ENCODE measurements around the gene SPATA45.
A peak's percentile ranks its signal among the peaks of the same experiment; 100 is the strongest.
"Not testable (repeated sequence)": the region's sequence is repeated elsewhere in the genome, so short reads cannot be mapped to it uniquely, and the experiment has no call there.

SPATA45 gene

GRCh38 chr1:212847549-212847948 lies at the start of gene SPATA45:
TSS of gene SPATA45 (minus strand) at chr1:212847649. CDS start at chr1:212836149, 11,500 bp downstream.
- no peak for DNase-seq (ENCODE audit: low read depth in 2 of 2)

DNA sequence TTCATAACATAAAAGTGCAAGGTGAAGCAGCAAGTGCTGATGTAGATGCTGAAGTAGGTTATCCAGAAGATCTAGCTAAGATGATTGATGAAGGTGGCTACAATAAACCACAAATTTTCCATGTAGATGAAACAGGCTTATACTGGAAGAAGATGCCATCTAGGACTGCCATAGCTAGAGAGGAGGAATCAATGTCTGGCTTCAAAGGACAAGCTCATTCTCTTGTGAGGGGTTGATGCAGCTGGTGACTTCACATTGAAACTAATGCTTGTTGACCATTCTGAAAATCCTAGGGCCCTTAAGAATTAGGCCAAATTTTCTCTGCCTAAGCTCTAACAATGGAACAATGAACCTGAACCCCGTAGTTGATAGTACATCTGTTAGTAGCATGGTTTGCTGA lies 44.7 kb upstream of the SPATA45 start:
- no peak for DNase-seq (ENCODE audit: low read depth in 2 of 2)

DNA sequence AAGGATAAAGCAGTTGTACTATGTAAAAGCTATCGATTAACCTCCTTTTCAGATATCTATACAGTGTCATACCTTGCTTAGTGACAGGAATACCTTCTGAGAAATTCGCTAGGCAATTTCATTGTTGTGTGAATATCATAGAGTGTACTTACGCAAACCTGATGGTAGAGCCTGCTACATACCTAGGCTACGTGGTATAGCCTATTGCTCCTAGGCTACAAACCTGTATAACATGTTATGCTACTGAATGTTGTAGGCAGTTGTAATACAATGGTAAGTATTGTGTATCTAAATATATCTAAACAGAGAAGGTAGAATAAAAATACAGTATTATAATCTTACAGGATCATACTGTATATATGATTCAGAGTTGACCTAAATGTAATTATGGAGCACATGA lies 37.1 kb upstream of the SPATA45 start:
- DNase-seq (ENCODE audit: low read depth in 2 of 2): no peak

- DNase-seq (ENCODE audit: low read depth in 2 of 2): no peak
Measured at GRCh38 chr1:212879947-212880690, 32.7 kb upstream of the SPATA45 start.

DNA sequence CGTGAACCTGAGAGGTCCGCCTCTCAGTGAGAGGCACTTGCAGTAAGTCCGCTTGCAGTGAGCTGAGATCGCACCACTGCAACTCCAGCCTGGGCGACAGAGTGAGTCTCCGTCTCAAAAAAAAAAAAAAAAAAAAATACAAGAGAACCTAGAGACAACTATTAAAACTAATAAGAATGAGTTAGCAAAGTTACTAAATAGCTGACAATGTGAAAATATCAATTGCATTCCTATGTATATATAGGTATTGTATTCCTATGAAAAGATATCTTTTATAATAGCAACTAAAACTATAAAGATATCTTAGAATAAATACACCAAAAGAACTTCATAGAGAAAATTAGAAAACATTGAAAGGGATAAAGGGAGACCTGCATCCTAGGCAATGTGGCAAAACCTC lies 31.0 kb upstream of the SPATA45 start:
- no peak for DNase-seq (ENCODE audit: low read depth in 2 of 2)

DNA sequence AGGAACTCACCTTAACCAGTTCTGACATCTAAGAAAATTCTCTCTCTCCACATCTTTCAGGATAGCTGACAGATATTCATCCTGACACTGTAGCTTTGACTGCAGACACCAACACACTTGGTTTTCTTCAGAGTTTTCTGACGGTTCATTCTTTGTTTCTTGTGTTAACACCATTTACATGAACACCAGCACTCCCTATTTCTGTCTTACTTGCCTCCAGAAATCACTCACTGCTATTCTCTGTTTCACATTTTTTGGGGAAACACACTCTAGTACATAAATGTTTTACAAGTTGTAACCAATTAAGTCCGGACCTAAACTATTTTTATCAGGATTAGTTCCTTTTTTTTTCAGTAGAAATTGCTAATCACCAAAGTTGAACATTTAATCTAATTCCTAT lies 26.1 kb upstream of the SPATA45 start:
- no peak for DNase-seq (ENCODE audit: low read depth in 2 of 2)

- DNase-seq (ENCODE audit: low read depth in 2 of 2): no peak
Measured at GRCh38 chr1:212871976-212872375, 24.5 kb upstream of the SPATA45 start.

GRCh38 chr1:212867192-212867591 lies 19.7 kb upstream of the SPATA45 start:
- DNase-seq (ENCODE audit: low read depth in 2 of 2): no peak

DNA sequence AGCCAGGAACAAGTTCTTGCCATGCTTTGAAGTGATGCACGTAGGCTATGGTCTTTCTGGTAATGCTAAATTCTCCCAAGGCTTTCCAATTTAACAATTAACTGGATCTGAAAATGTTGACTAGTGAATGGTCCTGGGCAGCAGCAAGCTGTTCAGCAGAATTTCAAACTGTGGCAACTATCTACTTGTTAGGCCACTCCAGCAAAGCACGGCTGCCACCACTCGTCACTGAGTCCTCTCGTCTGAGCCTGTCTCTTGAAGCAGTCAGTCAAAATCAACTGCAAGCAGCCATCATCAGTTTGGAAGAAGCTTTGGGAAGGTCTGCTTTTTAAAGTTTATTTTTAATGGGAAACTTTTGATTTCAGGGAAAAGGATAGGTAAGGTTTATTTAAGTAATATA lies 16.8 kb upstream of the SPATA45 start:
- no peak for DNase-seq (ENCODE audit: low read depth in 2 of 2)

- not testable (repeated sequence) for DNase-seq (ENCODE audit: low read depth in 2 of 2)
Measured at GRCh38 chr1:212863345-212863744, 15.9 kb upstream of the SPATA45 start.

DNA sequence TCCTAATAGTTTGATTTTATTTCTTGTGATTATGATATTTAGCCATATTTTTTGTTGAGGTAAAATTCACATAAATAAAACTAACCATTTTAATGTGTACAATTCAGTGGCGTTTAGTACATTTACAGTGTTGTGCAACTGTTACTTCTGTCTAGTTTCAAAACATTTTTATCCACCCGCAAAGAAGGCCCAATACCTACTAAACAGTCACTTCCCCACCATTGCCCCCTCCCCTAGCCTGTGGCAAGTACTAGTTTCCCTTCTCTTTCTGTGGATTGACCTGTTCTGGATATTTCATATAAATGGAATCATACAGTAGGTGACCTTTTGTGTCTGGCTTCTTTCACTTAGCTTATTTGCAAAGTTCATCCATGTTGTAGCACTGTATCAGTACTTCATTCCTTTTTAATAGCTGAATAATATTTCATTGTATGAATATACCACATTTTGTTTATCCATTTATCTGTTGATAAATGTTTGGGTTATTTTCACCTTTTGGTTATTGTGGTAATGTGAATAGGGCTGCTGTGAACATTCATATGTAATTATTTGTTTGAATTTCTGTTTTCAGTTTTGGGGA lies 14.8 kb upstream of the SPATA45 start:
- DNase-seq (ENCODE audit: low read depth in 2 of 2): no peak

GRCh38 chr1:212860713-212861581 lies 13.5 kb upstream of the SPATA45 start:
- no peak for DNase-seq (ENCODE audit: low read depth in 2 of 2)

DNA sequence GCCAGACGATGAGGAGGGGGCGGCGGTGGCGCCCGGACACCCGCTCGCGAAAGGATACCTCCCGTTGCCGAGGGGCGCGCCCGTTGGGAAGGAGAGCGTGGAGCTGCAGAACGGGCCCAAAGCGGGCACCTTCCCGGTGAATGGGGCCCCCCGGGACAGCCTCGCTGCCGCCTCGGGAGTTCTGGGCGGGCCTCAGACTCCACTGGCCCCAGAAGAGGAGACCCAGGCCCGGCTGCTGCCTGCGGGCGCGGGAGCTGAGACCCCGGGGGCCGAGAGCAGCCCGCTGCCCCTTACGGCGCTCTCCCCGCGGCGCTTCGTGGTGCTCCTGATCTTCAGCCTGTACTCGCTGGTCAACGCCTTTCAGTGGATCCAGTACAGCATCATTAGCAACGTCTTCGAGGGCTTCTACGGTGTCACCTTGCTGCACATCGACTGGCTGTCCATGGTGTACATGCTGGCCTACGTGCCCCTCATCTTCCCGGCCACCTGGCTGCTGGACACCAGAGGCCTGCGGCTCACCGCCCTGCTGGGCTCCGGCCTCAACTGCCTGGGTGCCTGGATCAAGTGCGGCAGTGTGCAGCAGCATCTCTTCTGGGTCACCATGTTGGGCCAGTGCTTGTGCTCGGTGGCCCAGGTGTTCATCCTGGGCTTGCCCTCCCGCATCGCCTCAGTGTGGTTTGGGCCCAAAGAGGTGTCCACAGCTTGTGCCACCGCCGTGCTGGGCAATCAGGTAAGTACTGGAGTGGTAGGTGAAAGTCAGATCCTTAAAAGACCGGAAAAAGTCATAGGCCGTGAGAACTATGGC lies 11.2 kb upstream of the SPATA45 start:
- no peak for DNase-seq (ENCODE audit: low read depth in 2 of 2)

GRCh38 chr1:212857992-212858460 lies 10.6 kb upstream of the SPATA45 start, which contains the start of gene FLVCR1:
TSS of gene FLVCR1 (plus strand) at chr1:212858275. CDS start at chr1:212858453, 178 bp downstream.
- DNase-seq (ENCODE audit: low read depth in 2 of 2): peak; percentile 82 to 84

- DNase-seq (ENCODE audit: low read depth in 2 of 2): no peak
Measured at GRCh38 chr1:212856755-212857154, 9.3 kb upstream of the SPATA45 start.

GRCh38 chr1:212853658-212854057 lies 6.2 kb upstream of the SPATA45 start:
- no peak for DNase-seq (ENCODE audit: low read depth in 2 of 2)

DNA sequence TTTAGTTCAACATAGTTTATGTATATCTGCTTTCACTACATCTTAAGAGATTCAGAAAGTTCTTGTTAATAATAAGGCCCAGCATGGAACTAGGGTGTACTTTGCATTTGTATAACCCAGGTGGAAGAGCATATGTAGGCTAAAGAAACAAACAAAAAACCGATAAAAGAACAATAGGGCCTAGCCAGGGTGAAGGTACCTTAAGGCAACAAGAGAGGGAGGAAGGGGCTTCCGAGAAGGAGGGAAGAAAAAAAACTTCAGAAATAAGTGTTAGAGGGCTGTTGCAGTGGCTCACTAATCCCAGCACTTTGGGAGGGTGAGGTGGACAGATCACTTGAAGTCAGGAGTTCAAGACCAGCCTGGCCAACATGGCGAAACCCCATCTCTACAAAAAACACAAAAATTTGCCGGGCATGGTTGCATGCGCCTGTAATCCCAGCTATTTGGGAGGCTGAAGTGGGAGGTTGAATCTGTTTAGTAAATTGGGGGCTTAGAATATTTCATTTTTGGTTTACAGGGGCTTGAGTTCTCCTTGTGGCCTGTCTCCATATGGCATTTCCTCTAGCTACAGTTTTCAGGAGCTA lies 4.7 kb upstream of the SPATA45 start:
- no peak for DNase-seq (ENCODE audit: low read depth in 2 of 2)

GRCh38 chr1:212844521-212844920 lies 2.9 kb downstream of the SPATA45 start:
- DNase-seq (ENCODE audit: low read depth in 2 of 2): not testable (repeated sequence)

DNA sequence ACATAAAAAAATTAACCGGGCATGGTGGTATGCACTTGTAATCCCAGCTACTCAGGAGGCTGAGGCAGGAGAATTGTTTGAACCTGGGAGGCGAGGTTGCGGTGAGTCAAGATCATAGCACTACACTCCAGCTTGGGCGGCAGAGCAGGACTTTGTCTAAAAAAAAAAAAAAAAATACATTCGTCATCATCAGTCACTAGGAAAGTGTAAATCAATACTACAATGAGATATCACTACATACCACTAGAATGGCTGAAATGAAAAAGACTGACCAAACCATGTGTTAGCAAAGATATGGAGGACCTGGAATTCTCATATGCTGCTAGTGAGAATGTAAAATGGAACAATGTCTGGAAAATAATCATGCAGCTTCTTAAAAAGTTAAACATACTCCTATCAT lies 9.3 kb downstream of the SPATA45 start:
- DNase-seq (ENCODE audit: low read depth in 2 of 2): no peak

DNA sequence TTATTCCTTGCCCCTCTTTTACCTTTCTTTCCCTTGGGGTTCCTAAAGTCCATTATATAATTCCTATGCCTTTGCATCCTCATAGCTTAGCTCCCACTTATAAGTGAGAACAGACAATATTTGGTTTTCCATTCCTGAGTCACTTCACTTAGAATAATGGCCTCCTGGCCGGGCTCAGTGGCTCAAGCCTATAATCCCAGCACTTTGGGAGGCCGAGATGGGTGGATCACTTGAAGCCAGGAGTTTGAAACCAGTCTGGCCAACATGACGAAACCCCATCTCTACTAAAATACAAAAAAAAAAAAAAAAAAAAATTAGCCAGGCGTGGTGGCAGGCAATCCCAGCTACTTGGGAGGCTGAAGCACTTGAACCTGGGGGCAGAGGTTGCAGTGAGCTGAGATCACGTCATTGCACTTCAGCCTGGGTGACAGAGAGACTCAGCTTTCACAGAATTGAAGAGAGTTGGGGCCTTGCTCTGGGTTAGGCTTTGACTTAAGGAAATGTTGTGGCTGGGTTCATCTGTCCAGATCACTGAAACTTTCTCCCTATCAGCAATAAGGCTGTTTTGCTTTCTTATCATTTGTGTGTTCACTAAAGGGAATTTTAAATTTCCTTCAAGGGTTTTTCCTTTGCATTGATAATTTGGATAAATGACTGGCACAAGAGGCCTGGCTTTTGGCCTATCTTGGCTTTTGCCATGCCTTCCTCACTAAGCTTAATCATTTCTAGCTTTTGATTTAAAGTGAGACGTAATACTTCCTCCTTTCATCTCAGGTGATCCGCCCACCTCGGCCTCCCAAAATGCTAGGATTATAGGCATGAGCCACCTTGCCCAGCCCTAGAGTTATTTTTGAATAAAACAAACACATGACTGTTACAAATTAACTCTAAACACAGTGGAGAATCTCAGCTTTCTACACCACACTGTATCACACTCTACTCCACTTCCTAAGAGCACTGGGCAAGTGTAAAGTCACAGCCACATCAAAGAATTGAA lies 13.9 kb downstream of the SPATA45 start:
- not testable (repeated sequence) for DNase-seq (ENCODE audit: low read depth in 2 of 2)

Measured in fibroblast of skin of left biceps (primary cell).